HFFc6 (cell line): ENCODE data around the gene DPP4. TPM values are rescaled to one million over a fixed set of nuclear protein-coding genes. Genes with fewer than 3 reads are reported as not detected.
A peak's percentile ranks its signal among the peaks of the same experiment; 100 is the strongest.

Source experiments
- DNase-seq: peaks from one replicate; pipeline ENCODE4 v3.0.0-alpha.2; 2018
- H3K27ac Mint-ChIP-seq: 2 replicates; pipeline ENCODE4 v1.8.0; 2020; ENCODE audit warnings: mild to moderate bottlenecking, mixed read lengths
- H3K27me3 Mint-ChIP-seq: 2 replicates; pipeline ENCODE4 v1.8.0; 2021; ENCODE audit warnings: mild to moderate bottlenecking, moderate library complexity, mixed read lengths; ENCODE audit not compliant: insufficient read depth
- H3K36me3 Mint-ChIP-seq: 2 replicates; pipeline ENCODE4 v1.8.0; 2021; ENCODE audit warnings: low read depth, mixed read lengths
- H3K4me1 Mint-ChIP-seq: 2 replicates; pipeline ENCODE4 v1.8.0; 2020; ENCODE audit warnings: low read depth, mixed read lengths
- H3K4me3 Mint-ChIP-seq: 2 replicates; pipeline ENCODE4 v1.8.0; 2020; ENCODE audit warnings: mild to moderate bottlenecking, moderate library complexity, mixed read lengths
- H3K9me3 Mint-ChIP-seq: 2 replicates; pipeline ENCODE4 v1.8.0; 2020; ENCODE audit warnings: mild to moderate bottlenecking, mixed read lengths
- CTCF ChIP-seq: fragments of 200-600 bp; sonication (generic); IDR thresholded peaks from 2 replicates; pipeline ENCODE4 v1.5.0; 2021; ENCODE audit warnings: antibody characterized with exemption, mild to moderate bottlenecking
- long read RNA-seq: library from polyadenylated mRNA; unstranded; transcript quantifications from one replicate; pipeline ENCODE4 v2.0.0, GENCODE V29; 2019
- total RNA-seq, 6 experiments: library from RNA; stranded (reverse); fragmentation: NEBNext Ultra II Directional; extraction: Animal tissue kit (Norgen Biotek cat#: 25700); gene quantifications; 2 replicates in 1 of 6; 3 replicates in 5 of 6; pipeline ENCODE4 v1.2.3, GENCODE V29; 2021

The DPP4 gene
- total RNA-seq, result 10 to 100 TPM; 30.7 to 44.1 (median 36.4) TPM
- long read RNA-seq, transcript DPP4-201 (26 exons, 3,904 nt), result major isoform, 26 of 75 reads
- long read RNA-seq, partial matches to known transcripts, result 19 of 75 reads
- long read RNA-seq, other reads (novel, unspliced or antisense), result 30 of 75 reads

- H3K4me1 Mint-ChIP-seq, result peaks cover 68% of the 10 kb centered on the region
- peaks cover 2% of the 10 kb centered on the region for H3K27me3 Mint-ChIP-seq
- no peak for DNase-seq
- peak within 1 kb of the TSS; percentile 90 for H3K4me3 Mint-ChIP-seq
- TF ChIP-seq CTCF, result peak; percentile 28
- H3K27ac Mint-ChIP-seq, result peak within 1 kb of the TSS; percentile 67
- peaks cover 12% of the 10 kb centered on the region for H3K9me3 Mint-ChIP-seq
- H3K36me3 Mint-ChIP-seq, result peaks cover 27% of the 10 kb centered on the region
Measured at GRCh38 chr2:162073888-162074631, at the start of gene DPP4. Gene DPP4 (minus strand): TSS chr2:162074215. CDS start chr2:162073981, 234 bp downstream.

- Mint-ChIP-seq H3K9me3 (peaks cover 16% of the 10 kb centered on the region), H3K4me3 (peak overlapping the region; percentile 46; the same call in 1 of the 2 replicates), H3K27me3 (no peaks in the 10 kb centered on the region), H3K36me3 (peaks cover 14% of the 10 kb centered on the region), H3K27ac (peak overlapping the region; percentile 86), H3K4me1 (peaks cover 9% of the 10 kb centered on the region)
- TF ChIP-seq CTCF, result no peak
- peak; percentile 87 for DNase-seq
Measured at GRCh38 chr2:162118166-162119031, 44.4 kb upstream of the DPP4 start.

- Mint-ChIP-seq H3K36me3 (peaks cover 14% of the 10 kb centered on the region), H3K27me3 (no peaks in the 10 kb centered on the region), H3K9me3 (peaks cover 16% of the 10 kb centered on the region), H3K27ac (no peak overlapping the region), H3K4me1 (peaks cover 18% of the 10 kb centered on the region), H3K4me3 (no peak overlapping the region)
- no peak for TF ChIP-seq CTCF
- no peak for DNase-seq
Measured at GRCh38 chr2:162116352-162116751, 42.3 kb upstream of the DPP4 start.

GRCh38 chr2:162115076-162115475 lies 41.1 kb upstream of the DPP4 start:
- Mint-ChIP-seq H3K4me3 (no peak overlapping the region), H3K9me3 (peaks cover 16% of the 10 kb centered on the region), H3K27ac (no peak overlapping the region), H3K27me3 (no peaks in the 10 kb centered on the region), H3K36me3 (peaks cover 14% of the 10 kb centered on the region), H3K4me1 (peaks cover 18% of the 10 kb centered on the region)
- DNase-seq, result no peak
- no peak for TF ChIP-seq CTCF

- Mint-ChIP-seq H3K4me1 (peaks cover 18% of the 10 kb centered on the region), H3K9me3 (peaks cover 16% of the 10 kb centered on the region), H3K27me3 (no peaks in the 10 kb centered on the region; the same call in 1 of the 2 replicates), H3K36me3 (peaks cover 14% of the 10 kb centered on the region), H3K4me3 (no peak overlapping the region), H3K27ac (no peak overlapping the region)
- no peak for TF ChIP-seq CTCF
- no peak for DNase-seq
Measured at GRCh38 chr2:162114271-162114670, 40.3 kb upstream of the DPP4 start.
